GM21367 (cell line): Measurements from ENCODE around the gene GNG13.
"Not testable (repeated sequence)": the region's sequence is repeated elsewhere in the genome, so short reads cannot be mapped to it uniquely, and the experiment has no call there.

ENCODE experiments used
- ATAC-seq: cut with Tn5 transposase; IDR thresholded peaks from one replicate; pipeline ENCODE4 v1.9.1; 2021; ENCODE audit not compliant: unreplicated experiment

The GNG13 gene, protein sequence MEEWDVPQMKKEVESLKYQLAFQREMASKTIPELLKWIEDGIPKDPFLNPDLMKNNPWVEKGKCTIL

GRCh38 chr16:799948-800833 lies at the start of gene GNG13:
Gene GNG13 (minus strand): TSS chr16:800734. CDS start chr16:799077, 1,657 bp downstream.
- ATAC-seq = no peak

DNA sequence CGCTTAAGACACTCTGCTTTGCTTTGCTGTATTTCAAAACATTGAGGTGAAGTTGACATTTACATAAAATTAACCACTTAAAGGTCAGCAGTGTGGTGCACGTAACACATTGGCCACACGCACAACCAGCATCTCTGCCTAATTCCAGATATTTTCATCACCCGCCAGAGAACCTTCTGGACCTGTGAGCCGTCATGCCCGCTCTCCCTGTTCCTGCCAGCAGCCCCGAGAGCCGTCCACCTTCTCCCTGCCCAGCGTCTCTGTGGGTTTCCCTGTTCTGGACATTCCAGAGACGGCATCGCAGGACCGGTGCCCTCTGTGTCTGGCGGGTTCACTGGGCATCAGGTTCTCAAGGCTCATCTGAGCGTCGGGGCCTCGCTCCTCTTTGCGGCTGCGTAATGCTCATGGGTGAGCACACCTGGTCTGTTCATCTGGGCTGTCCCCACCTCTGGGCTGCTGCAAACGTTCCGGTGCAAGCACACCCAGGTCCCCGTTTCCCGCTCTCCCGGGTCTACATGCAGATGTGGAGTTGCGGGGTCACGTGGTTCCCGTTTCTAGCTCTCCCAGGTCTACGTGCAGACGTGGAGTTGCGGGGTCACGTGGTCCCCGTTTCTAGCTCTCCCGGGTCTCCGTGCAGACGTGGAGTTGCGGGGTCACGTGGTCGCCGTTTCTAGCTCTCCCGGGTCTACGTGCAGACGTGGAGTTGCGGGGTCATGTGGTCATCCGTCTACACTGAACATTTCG lies 48.1 kb upstream of the GNG13 start:
- ATAC-seq = no peak

DNA sequence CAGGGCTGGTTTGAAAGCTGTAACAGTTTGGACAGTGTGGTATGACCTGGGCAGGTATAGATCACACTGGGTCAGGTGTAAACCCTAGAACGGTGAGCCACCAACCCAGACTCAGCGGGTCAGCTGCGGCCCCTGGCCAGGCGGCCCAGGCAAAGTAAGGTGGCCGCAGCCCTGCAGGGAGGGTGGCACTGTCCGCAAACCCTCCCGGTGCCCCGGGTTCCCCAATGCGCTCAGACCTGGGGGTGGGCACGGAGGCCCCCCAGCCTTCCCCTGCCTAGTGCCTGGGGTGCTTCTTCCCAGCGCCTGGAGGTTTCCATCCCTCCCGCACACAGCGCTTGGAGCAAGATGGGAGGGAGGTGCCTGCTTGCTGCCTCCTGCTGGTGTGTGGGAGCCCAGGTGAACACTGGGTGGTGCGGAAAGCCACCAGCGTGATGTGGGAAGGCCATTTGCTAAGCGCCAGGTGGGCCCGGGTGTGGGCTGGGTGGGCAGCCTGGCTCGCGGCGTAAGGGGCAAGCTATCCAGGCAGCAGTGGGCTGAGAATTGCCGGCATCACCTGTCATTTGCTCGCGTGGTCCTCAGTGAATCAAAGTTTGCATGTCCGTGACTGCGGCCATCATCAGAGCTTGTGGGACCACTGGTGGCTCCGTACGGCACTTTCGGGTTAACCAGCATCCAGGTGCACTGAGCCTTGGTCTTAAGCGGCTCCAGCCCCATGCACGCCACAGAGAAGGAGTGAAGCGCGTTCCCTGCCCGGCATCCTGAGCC lies 47.3 kb upstream of the GNG13 start:
- ATAC-seq = no peak

GRCh38 chr16:847151-847550 lies 46.6 kb upstream of the GNG13 start:
- no peak for ATAC-seq

DNA sequence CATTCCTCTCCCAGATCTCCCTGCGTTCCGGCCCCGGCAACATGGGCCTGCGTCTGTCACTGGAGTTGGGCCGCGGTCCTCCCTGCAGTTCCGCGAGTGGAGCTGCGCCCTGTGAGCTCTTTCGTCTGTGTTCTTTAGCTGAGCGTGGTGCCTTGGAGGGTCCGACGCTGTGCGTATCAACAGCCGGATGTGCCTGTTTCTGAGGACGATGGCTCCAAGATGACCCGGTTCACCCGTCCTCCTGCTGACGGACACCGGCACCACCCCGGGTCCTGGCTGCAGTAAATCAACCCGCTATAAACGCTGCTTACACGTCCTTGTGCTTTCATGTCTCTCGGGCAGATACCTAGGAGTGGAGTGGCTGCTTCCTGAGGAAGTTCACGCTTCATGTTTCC lies 44.8 kb upstream of the GNG13 start:
- no peak for ATAC-seq

DNA sequence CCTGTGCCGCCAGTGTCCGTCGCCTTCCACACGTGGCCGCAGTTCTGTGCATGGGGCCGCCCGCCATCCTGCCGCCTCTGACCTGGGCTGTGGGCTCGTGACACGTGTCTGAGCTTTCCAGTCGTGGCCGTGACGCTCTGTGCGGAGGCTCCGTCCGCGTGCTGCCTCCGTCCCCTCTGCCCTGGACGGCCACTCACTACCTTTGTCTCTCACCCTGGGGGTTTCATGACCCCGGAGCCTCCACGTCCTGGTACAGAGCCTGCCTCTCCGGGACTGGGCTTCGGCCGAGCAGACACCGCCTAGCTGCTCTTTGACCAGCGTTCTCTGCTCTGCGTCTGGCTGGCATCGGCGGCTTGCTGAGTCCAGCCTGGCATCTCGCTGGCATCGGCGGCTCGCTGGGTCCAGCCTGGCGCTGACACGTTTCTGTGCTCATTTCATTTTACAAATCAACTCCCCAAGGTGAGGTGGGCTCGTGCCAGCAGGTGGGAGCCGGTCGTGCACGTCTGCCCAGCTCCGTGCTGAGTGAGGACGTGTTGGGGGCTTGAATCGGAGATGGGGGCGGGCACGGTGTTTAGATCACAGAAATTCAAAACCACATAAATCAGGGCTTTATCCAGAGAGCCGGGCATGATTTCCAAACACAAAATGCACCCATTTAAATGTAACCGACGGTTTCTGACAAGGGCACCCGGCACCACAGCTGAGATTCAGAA lies 44.3 kb upstream of the GNG13 start:
- no peak for ATAC-seq

- ATAC-seq = no peak
Observed at GRCh38 chr16:843771-844170, 43.2 kb upstream of the GNG13 start.

DNA sequence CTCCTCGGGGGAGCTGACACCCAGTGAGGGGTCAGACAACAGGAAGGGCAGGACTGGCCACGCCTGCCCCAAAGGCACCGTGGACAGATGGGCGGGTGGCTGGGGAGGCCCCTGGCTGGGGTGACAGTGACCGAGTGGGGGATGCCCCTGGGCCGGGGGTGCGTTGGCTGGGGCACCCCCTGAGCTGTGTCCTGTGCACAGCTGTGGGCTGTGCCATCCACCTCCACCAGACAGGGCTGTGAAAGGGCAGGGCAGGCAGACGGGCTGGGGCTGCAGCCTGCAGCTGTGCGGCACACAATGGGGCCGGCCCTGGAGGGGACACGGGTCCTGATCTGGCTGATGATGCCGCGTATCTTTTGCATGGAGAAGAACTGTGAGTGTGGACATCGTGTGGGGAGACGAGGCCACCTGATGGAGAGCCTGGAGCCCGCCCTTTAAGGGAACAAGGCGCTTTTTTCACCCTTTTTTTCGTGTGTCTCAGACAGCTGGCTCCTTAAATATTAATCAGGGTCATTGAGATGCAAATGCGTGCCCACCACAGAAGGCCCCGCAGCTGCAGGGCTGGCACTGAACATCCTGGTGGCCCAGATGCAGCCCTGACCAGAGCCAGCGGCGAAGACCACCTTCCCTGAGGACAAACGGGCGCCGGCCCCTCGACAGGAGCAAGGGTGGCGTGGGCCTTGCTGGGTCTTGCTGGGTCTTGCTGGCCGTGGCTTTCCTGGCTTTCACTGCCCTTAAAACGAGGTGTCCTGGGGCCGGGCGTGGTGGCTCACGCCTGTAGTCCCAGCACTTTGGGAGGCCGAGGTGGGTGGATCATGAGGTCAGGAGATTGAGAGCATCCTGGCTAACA lies 42.4 kb upstream of the GNG13 start:
- no peak for ATAC-seq

DNA sequence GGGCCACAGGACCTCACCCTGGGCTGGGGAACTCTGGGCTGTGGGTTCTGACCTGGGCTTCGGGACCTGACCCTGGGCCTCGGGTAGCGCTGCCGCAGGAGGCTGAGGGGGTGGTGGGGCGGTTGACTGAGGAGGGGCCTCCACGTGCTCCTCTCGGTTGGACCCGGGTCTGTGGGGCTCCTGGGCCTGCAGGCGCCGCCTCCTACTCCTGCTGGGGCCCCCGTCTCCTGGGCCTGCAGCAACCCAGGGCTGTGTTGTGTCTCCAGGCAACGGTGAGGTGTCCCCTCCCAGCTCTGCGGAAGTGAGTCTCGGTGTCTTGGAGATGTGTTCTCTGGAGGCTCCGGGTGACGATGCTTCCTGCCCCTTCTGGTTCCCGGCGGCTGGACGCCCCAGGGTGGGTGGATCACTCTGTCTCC lies 41.5 kb upstream of the GNG13 start:
- no peak for ATAC-seq

- no peak for ATAC-seq
Observed at GRCh38 chr16:841455-842060, 41.0 kb upstream of the GNG13 start.

DNA sequence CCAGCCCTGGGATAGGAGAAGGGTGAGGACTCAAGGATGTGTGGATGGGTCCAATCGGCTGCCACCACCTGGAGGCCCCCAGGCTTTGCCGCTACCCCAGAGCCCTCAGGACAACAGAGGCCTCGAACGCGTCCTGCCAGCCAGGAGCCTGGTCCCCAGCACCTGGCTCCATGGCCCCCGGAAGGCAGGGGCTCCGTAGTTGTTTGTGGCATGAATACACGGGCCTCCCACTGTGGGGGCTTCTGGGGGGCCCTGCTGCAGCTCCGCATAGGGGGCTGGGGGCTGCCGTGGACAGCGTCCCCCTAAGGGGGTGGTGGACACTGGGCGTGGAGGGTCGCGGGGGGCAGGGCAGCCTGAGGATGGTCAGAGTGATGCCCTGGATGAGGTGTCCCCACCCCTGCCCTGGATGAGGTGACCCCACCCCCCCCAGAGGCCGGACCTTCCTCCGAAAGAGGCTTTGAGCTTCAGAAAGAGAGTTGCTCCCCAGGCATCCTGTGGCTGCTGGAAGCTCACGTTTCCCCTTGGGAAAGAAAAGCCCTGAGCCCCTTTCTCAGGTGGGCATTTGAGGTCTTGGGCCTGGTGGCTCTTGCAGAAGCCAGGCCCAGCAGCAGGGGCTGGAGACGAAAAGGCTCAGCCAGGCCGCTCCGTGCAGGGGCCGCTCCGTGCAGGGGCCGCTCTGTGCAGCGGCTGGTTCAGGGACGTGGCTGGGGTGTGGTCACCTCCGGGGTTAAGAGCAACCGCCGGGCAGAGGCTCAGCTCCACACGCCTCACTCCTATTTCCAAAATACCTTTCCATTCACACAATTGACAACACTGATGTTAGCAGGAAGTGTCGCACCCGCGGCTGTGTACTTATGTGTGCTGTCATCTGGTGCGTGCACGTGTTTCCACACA lies 40.3 kb upstream of the GNG13 start:
- ATAC-seq = no peak

DNA sequence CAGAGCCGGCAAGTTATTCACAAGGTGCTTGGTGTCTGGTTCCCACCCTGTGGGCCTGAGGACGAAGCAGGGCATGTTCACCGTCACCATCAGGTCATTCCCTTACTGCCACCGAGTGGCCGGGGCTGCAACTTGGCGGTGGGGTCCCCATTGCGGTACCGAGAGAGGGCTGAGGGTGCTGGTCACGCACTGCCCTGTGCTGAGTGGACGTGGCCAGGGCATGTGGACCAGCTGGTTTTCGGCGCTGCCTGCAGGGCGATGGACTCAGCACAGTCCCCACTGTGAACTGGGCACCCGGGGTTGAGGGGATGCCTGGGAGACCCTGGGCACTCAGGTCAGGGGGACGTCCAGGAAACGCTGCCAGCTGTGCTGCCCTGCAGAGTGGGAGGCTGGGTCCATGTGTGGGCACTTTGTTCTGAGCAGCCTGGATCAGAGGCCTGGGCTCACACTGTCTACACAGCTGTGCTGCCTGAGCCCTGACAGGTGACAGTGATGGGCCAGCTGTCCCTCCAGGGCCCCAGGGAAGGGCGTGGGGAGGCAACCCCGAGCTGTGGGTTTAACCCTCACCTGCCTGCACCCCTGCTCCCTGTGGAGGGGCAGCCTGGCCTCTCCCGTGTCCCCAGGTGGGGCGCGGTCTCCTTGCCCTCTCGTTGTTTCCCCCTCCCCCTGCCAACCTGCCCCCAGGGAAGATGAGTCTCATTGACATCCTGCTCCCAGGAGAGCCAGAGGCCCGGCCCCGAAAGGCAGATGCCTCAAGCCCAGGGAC lies 39.3 kb upstream of the GNG13 start:
- ATAC-seq = no peak

GRCh38 chr16:838741-839140 lies 38.2 kb upstream of the GNG13 start:
- ATAC-seq = no peak

DNA sequence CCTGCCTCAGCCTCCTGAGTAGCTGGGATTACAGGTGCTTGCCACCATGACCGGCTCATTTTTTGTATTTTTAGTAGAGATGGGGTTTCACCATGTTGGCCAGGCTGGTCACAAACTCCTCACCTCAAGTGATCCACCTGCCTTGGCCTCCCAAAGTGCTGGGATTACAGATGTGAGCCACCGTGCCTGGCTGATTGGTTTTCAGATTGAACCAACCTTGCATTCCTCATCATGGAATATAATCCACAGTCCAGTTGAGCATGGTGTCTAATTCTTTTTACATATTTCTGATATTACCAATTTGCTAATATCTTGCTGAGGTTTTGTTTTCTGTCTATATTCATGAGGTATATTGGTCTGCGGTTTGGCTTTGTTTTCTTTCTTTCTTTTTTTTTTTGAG lies 36.3 kb upstream of the GNG13 start:
- ATAC-seq = not testable (repeated sequence)

- no peak for ATAC-seq
Observed at GRCh38 chr16:836221-836620, 35.7 kb upstream of the GNG13 start.

GRCh38 chr16:835373-835772 lies 34.8 kb upstream of the GNG13 start:
- ATAC-seq = no peak

DNA sequence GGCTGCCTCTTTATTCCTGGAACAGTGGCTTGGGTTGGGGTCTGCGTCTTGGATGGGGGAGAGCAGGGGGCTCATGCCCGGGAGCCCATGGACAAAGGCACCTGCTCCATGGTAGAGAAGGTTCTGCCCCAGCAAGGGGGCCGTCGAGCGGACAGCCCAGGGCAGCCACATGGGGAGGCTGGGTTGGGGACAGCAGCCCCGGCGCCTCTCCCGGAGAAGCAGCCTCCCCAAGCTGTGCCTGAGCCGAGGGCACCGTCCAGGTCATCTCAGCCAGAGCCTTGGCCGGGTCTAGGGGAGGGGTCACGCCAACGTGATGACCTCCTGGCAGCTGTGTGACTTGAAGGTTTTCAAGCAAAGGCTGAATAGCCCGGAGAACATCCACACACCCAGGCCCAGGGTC lies 32.9 kb upstream of the GNG13 start:
- no peak for ATAC-seq
